ENCODE results near the gene APOBEC2.

- TF ChIP-seq CTCF (conservative IDR thresholded peaks at IDR 0.05; ENCODE audit: low read length), result no peak
- no peak for TF ChIP-seq EZH2phosphoT487 (IDR thresholded peaks at IDR 0.05; ENCODE audit: borderline replicate concordance, low read depth, low read length)
These were observed 22.9 kb downstream of the APOBEC2 start for GRCh38 chr6:41075651-41076626.
